Transverse colon (tissue), 4 donors: ENCODE data around the gene KIF12. TPM values are rescaled to one million over a fixed set of nuclear protein-coding genes. Genes with fewer than 3 reads are reported as not detected.

Source experiments
- DNase-seq: peaks from one replicate; pipeline ENCODE4 v3.0.0-alpha.2; 2019
- H3K27ac ChIP-seq, 4 donors: fragments of 200-600 bp; sonication (generic); 2 replicates each; pipeline ENCODE4 v1.5.1; 2016 to 2018; ENCODE audit warnings: inconsistent platforms in 4 of 4
- H3K27me3 ChIP-seq: fragments of 200-600 bp; sonication (generic); 2 replicates; pipeline ENCODE4 v1.5.1; 2017; ENCODE audit warnings: inconsistent platforms
- H3K36me3 ChIP-seq, 4 donors: fragments of 200-600 bp; sonication (generic); 2 replicates each; pipeline ENCODE4 v1.5.1; 2017 to 2019; ENCODE audit warnings: inconsistent platforms in 4 of 4
- H3K4me1 ChIP-seq, 4 donors: fragments of 200-600 bp; sonication (generic); 2 replicates each; pipeline ENCODE4 v1.5.1; 2017 to 2020; ENCODE audit warnings: inconsistent platforms in 4 of 4
- H3K4me3 ChIP-seq, 4 donors: fragments of 200-600 bp; sonication (generic); 1 replicate in 1 of 4; 2 replicates in 3 of 4; pipeline versions ENCODE4 v1.5.1 to v1.6.1; 2017 to 2019; ENCODE audit warnings: inconsistent platforms in 4 of 4
- H3K9me3 ChIP-seq, 2 donors: fragments of 200-600 bp; sonication (generic); 2 replicates each; pipeline ENCODE4 v1.5.1; 2017 to 2019; ENCODE audit warnings: inconsistent platforms in 2 of 2
- CTCF ChIP-seq, 5 experiments: fragments of 200-600 bp in 3 of 5; fragments of 450-650 bp in 2 of 5; sonication (generic) in 3 of 5; IDR thresholded peaks; 1 replicate in 2 of 5; 2 replicates in 3 of 5; pipeline ENCODE4 v1.5.1; 2016 to 2017; ENCODE audit warnings: antibody characterized with exemption in 5 of 5, inconsistent platforms in 3 of 5, mild to moderate bottlenecking in 2 of 5, moderate library complexity in 1 of 5
- EP300 ChIP-seq: sonication (generic); formaldehyde crosslinking; IDR thresholded peaks from one replicate; pipeline ENCODE4 v1.6.1; 2017; ENCODE audit warnings: antibody characterized with exemption, low read depth
- POLR2A ChIP-seq: fragments of 450-650 bp; IDR thresholded peaks from one replicate; pipeline ENCODE4 v1.6.1; 2016; ENCODE audit warnings: antibody characterized with exemption, mild to moderate bottlenecking, moderate library complexity
- POLR2AphosphoS5 ChIP-seq, 3 donors: sonication (generic); formaldehyde crosslinking; IDR thresholded peaks; one replicate each; pipeline ENCODE4 v1.6.1; 2016; ENCODE audit warnings: antibody characterized with exemption in 3 of 3
- WGBS, 2 donors: methylation state at CpG; one replicate each; pipeline ENCODE4 v1.1.5; 2018; ENCODE audit warnings: low coverage in 1 of 2; 5-methylcytosine and 5-hydroxymethylcytosine counted together
- in situ Hi-C, 4 donors: fragments of 200-750 bp; cut with MboI; loops; one replicate each; pipeline versions ENCODE4 v1.15.0 to v1.15.1; 2017; ENCODE audit warnings: low sequenced_read_pairs in 3 of 4, low pct_ligation_motif_present in 1 of 4, low pct_unique_long_range_greater_than_20kb in 1 of 4
- intact Hi-C: fragments of 100-400 bp; cut with DNase I; formaldehyde crosslinking; loops from one replicate; pipeline ENCODE4 v1.15.1; 2023; ENCODE audit warnings: low total_unique reads
- total RNA-seq, 4 donors: library from RNA; depleted of rRNA; stranded (reverse); fragments of >200 nt; gene quantifications; one replicate each; pipeline ENCODE4 v1.1.0, GENCODE V29; 2016

Gene KIF12
- total RNA-seq: 10 to 100 TPM; 10.6 to 37.2 (median 20.0) TPM

- in situ Hi-C loops: loop anchor here in 1 of 4 donors (25.0 kb wide), 1 partner anchor 188 kb away; no protein-coding TSS in a partner anchor
- no peaks in the 10 kb centered on the region for H3K36me3 ChIP-seq
- H3K27ac ChIP-seq: peak within 1 kb of the TSS; percentile 60 to 82 (median 60)
- intact Hi-C loops: no loop called here
- peaks cover 5 to 22% (median 20%) of the 10 kb centered on the region in 4 donors for H3K4me1 ChIP-seq
- H3K9me3 ChIP-seq: peaks cover 0 to 4% of the 10 kb centered on the region in 2 donors
- H3K27me3 ChIP-seq: peaks cover 24% of the 10 kb centered on the region
- H3K4me3 ChIP-seq: peak within 1 kb of the TSS; percentile 16 to 56 (median 40)
- 30% methylated on average over 26 of the region's 32 CpGs; no CpG with 5 or more reads in 1 of the 2 donors for WGBS, 2 donors
- TF ChIP-seq CTCF (IDR thresholded peaks at IDR 0.05) (no peak), POLR2AphosphoS5 (IDR thresholded peaks at IDR 0.05) (no peak), POLR2A (no peak), EP300 (no peak)
- peak; percentile 53 for DNase-seq
These were observed at the start of gene KIF12 for GRCh38 chr9:114098936-114099668. Gene KIF12 (minus strand): TSS chr9:114099292. CDS start chr9:114099276, 16 bp downstream.

- Histone ChIP-seq H3K27me3 (peaks cover 3% of the 10 kb centered on the region), H3K9me3 (no peaks in the 10 kb centered on the region), H3K4me1 (peaks cover 0 to 6% (median 0%) of the 10 kb centered on the region in 4 donors), H3K36me3 (no peaks in the 10 kb centered on the region), H3K27ac (no peak overlapping the region), H3K4me3 (no peak overlapping the region)
- intact Hi-C loops: no loop called here
- TF ChIP-seq POLR2A (no peak), CTCF (IDR thresholded peaks at IDR 0.05) (no peak), POLR2AphosphoS5 (IDR thresholded peaks at IDR 0.05) (no peak), EP300 (no peak)
- 82 to 90% methylated on average over 2 to 6 of the region's 6 CpGs for WGBS, 2 donors
- no peak for DNase-seq
- in situ Hi-C loops: no loop called here
These were observed 47.6 kb upstream of the KIF12 start for GRCh38 chr9:114146735-114147134.

GRCh38 chr9:114143234-114143633, 44.1 kb upstream of the KIF12 start:
- H3K9me3 ChIP-seq: no peaks in the 10 kb centered on the region
- H3K27ac ChIP-seq: no peak overlapping the region
- no peak for DNase-seq
- peaks cover 0 to 11% (median 2%) of the 10 kb centered on the region in 4 donors for H3K4me1 ChIP-seq
- peaks cover 3% of the 10 kb centered on the region for H3K27me3 ChIP-seq
- H3K36me3 ChIP-seq: no peaks in the 10 kb centered on the region
- in situ Hi-C loops: no loop called here
- TF ChIP-seq CTCF (IDR thresholded peaks at IDR 0.05): no peak
- TF ChIP-seq EP300: no peak
- no peak for TF ChIP-seq POLR2A
- no peak for TF ChIP-seq POLR2AphosphoS5 (IDR thresholded peaks at IDR 0.05)
- no peak overlapping the region for H3K4me3 ChIP-seq
- 93% methylated on average over 5 of the region's 5 CpGs; no CpG with 5 or more reads in 1 of the 2 donors for whole genome bisulfite sequencing, 2 donors
- intact Hi-C loops: no loop called here

GRCh38 chr9:114141553-114142402, 42.7 kb upstream of the KIF12 start:
- TF ChIP-seq CTCF (IDR thresholded peaks at IDR 0.05) (no peak), EP300 (no peak), POLR2A (no peak), POLR2AphosphoS5 (IDR thresholded peaks at IDR 0.05) (no peak)
- H3K27me3 ChIP-seq: peaks cover 3% of the 10 kb centered on the region
- H3K36me3 ChIP-seq: no peaks in the 10 kb centered on the region
- no peak overlapping the region for H3K27ac ChIP-seq
- H3K4me3 ChIP-seq: no peak overlapping the region
- no peaks in the 10 kb centered on the region for H3K9me3 ChIP-seq
- in situ Hi-C loops (no loop called here), intact Hi-C loops (no loop called here)
- DNase-seq: no peak
- peaks cover 0 to 11% (median 2%) of the 10 kb centered on the region in 4 donors for H3K4me1 ChIP-seq
- WGBS, 2 donors: 26 to 33% methylated on average over 2 to 7 of the region's 7 CpGs
